ENCODE results near the gene PRMT2.

Gene PRMT2

GRCh38 chr21:46635324-46636180 lies at the start of gene PRMT2:
Gene PRMT2, plus strand, starts transcription at chr21:46635674. Its CDS starts 1,278 bp downstream, at chr21:46636952.
- DNase-seq (ENCODE audit: low read depth) = peak; percentile 97

- no peak for DNase-seq (ENCODE audit: low read depth)
Observed at GRCh38 chr21:46594276-46594675, 41.2 kb upstream of the PRMT2 start.

GRCh38 chr21:46596201-46596600 lies 39.3 kb upstream of the PRMT2 start:
- no peak for DNase-seq (ENCODE audit: low read depth)

GRCh38 chr21:46597031-46597430 lies 38.4 kb upstream of the PRMT2 start:
- DNase-seq (ENCODE audit: low read depth) = no peak

GRCh38 chr21:46597896-46598343 lies 37.6 kb upstream of the PRMT2 start:
- no peak for DNase-seq (ENCODE audit: low read depth)

GRCh38 chr21:46598581-46599572 lies 36.6 kb upstream of the PRMT2 start:
- no peak for DNase-seq (ENCODE audit: low read depth)

GRCh38 chr21:46600305-46600704 lies 35.2 kb upstream of the PRMT2 start:
- no peak for DNase-seq (ENCODE audit: low read depth)

- no peak for DNase-seq (ENCODE audit: low read depth)
Observed at GRCh38 chr21:46600978-46601377, 34.5 kb upstream of the PRMT2 start.

- no peak for DNase-seq (ENCODE audit: low read depth)
Observed at GRCh38 chr21:46603228-46603627, 32.2 kb upstream of the PRMT2 start.

- no peak for DNase-seq (ENCODE audit: low read depth)
Observed at GRCh38 chr21:46604329-46604974, 31.0 kb upstream of the PRMT2 start.

- DNase-seq (ENCODE audit: low read depth) = no peak
Observed at GRCh38 chr21:46604975-46605766, 30.3 kb upstream of the PRMT2 start, which contains the start of gene S100B. Gene S100B, minus strand, starts transcription at chr21:46605082. Its CDS starts 2,667 bp downstream, at chr21:46602415.

GRCh38 chr21:46605767-46606426 lies 29.6 kb upstream of the PRMT2 start:
- peak; percentile 36 for DNase-seq (ENCODE audit: low read depth)

- DNase-seq (ENCODE audit: low read depth) = no peak
Observed at GRCh38 chr21:46606427-46606813, 29.1 kb upstream of the PRMT2 start.

- DNase-seq (ENCODE audit: low read depth) = no peak
Observed at GRCh38 chr21:46607636-46608035, 27.8 kb upstream of the PRMT2 start.

- no peak for DNase-seq (ENCODE audit: low read depth)
Observed at GRCh38 chr21:46608672-46609111, 26.8 kb upstream of the PRMT2 start.

GRCh38 chr21:46610018-46610701 lies 25.3 kb upstream of the PRMT2 start:
- DNase-seq (ENCODE audit: low read depth) = no peak

GRCh38 chr21:46613391-46613790 lies 22.1 kb upstream of the PRMT2 start:
- no peak for DNase-seq (ENCODE audit: low read depth)

GRCh38 chr21:46616050-46616449 lies 19.4 kb upstream of the PRMT2 start:
- DNase-seq (ENCODE audit: low read depth) = no peak

GRCh38 chr21:46616656-46617055 lies 18.8 kb upstream of the PRMT2 start:
- no peak for DNase-seq (ENCODE audit: low read depth)
